ENCODE results near the gene PTPRG.

Gene PTPRG

GRCh38 chr3:61663356-61664104, 102.2 kb downstream of the PTPRG start:
- FAIRE-seq = no peak

GRCh38 chr3:61664105-61664482, 102.7 kb downstream of the PTPRG start:
- no peak for FAIRE-seq

GRCh38 chr3:61665121-61665520, 103.8 kb downstream of the PTPRG start:
- FAIRE-seq = no peak

DNA sequence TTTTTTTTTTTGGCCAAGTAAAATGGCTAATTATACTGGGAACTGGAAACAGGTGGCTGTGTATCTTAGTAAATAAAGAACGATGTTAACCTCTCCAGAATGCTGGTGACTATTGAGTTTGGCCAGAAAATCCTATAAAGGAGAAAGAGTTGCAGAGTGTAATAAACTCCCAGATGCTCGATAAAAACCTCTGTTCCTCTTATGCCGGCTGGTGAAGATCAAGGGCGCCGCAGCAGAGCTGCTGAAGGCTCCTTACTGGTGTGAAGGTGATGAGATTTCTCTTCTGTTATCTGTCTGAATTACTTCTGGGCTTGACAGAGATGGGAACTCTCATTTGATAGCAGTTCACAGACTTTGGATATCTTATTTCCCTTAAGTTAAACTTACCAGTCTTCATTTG, 104.6 kb downstream of the PTPRG start:
- no peak for FAIRE-seq

- FAIRE-seq = no peak
Observed at GRCh38 chr3:61666615-61667330, 105.4 kb downstream of the PTPRG start.

- FAIRE-seq = no peak
Observed at GRCh38 chr3:61667383-61667782, 106.0 kb downstream of the PTPRG start.

DNA sequence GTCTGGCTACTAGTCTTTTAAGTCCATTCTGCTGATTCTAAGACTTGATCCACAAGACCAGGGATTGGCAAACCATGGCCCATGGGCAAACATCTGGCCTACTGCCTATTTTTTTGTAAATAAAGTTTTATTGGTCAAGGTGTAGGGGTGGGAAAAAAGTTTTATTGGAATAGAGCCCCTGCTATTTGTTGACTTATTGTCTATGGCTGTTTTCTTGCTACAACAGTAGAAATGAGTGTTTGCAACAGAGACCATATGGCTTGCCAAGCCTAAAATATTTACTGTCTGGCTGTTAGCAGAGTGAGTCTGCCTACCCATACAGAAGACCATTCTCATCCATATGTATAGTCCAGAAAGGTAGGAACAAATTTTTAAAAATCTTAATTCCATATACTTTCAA, 106.4 kb downstream of the PTPRG start:
- no peak for FAIRE-seq

DNA sequence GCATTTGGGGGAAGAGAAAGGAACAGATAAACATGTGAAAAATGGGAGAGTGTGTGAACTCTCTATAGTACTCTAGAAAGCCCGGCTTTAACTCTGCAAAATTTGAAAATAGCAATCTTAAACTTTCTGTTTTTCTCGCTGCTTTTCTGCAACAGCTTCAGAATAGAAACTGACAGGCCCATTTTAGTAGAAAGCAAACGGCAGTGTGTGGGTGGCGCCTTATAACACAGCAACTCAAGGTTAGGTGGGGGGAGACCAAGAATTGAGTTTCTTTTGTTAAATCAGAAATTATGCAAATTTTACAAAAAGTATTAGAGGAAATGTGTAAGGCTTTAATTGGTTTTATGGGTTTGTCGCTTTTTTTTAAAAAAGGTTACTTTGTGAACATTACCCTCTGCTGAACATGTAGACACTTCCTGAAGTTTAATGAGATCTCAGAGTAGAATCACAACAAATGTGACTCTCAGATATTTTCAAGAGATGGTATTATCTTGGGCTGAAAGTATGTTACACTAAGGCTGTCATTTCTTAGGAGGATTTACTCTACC, 107.0 kb downstream of the PTPRG start:
- FAIRE-seq = no peak

DNA sequence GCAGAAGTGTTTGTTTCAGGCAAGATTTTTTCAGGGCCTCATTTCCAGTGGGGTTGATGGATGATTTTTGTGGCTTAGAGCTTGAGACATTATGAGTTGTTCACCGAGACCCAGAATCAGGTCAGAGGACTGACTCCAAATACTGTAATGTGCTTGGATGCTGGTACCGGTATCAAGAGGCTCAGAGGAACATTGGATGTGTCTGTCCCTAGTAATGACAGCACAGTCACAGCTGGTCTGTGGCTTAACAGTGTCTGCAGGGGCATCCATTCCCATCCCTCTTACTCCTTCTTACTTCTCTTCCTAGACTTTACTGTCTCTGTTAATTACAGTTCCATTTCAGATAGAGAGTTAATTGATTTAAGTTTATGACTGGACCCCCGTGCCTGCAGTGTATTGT, 107.8 kb downstream of the PTPRG start:
- FAIRE-seq = no peak

GRCh38 chr3:61669668-61670299, 108.4 kb downstream of the PTPRG start:
- FAIRE-seq = no peak

- FAIRE-seq = no peak
Observed at GRCh38 chr3:61673651-61674050, 112.3 kb downstream of the PTPRG start.

DNA sequence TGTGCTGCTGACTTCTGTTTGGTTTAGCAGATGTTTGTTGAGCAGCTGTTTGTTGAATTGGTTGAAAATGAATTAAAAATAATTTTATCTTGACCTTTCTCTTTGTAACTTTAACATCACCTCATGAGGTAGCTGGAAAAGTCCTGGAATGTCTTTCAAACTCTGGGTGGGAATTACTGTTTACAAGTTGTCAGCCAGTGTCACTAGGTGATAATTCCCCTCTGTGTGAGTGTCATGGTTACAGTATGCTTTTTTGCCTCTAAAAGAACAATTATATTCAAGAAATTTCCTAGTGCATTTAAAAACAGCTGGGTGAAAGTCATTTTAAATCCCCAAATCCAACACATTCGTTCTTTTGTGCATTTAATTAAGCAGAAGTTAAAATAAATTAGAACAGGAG, 113.2 kb downstream of the PTPRG start:
- FAIRE-seq = no peak

GRCh38 chr3:61679026-61679425, 117.7 kb downstream of the PTPRG start:
- no peak for FAIRE-seq

- no peak for FAIRE-seq
Observed at GRCh38 chr3:61680617-61681016, 119.2 kb downstream of the PTPRG start.

DNA sequence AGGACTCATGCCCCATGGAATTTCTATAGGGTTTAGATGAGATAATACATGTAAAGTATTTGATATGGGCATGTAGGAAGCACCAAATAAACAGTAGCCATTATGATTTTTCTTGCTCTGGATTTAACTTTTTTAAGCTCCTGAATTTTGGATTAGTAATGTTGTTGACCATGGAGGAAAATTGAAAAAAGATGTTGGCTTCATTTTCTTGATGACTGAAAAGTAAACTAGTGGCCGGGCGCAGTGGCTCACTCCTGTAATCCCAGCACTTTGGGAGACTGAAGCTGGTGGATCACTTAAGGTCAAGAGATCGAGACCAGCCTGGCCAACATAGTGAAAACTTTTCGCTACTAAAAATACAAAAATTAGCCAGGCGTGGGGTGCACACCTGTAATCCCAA, 120.3 kb downstream of the PTPRG start:
- no peak for FAIRE-seq

GRCh38 chr3:61682671-61683548, 121.5 kb downstream of the PTPRG start:
- no peak for FAIRE-seq

- no peak for FAIRE-seq
Observed at GRCh38 chr3:61683549-61684236, 122.3 kb downstream of the PTPRG start.

- no peak for FAIRE-seq
Observed at GRCh38 chr3:61684386-61684785, 123.0 kb downstream of the PTPRG start.

DNA sequence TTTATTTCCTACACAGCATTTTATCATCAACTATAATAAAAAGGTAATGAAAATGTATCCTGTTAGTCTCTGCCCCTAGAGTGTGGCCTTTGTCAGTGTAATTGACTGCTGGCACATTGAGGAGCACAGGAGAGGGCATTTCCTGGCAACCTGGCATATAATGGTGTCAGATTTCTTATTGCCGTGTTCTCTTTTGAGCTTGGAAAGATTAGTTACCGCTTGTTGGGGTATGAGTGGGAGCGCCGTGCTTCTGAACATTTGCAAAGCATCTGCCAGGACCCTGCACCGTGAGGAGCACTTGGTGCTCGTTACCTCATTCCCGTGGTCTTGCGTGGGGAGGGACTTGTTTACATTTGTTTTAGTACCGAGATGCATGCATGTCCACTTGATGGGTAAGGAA, 124.4 kb downstream of the PTPRG start:
- FAIRE-seq = no peak

GRCh38 chr3:61686228-61686648, 124.9 kb downstream of the PTPRG start:
- FAIRE-seq = no peak

GRCh38 chr3:61687206-61687605, 125.8 kb downstream of the PTPRG start:
- no peak for FAIRE-seq

DNA sequence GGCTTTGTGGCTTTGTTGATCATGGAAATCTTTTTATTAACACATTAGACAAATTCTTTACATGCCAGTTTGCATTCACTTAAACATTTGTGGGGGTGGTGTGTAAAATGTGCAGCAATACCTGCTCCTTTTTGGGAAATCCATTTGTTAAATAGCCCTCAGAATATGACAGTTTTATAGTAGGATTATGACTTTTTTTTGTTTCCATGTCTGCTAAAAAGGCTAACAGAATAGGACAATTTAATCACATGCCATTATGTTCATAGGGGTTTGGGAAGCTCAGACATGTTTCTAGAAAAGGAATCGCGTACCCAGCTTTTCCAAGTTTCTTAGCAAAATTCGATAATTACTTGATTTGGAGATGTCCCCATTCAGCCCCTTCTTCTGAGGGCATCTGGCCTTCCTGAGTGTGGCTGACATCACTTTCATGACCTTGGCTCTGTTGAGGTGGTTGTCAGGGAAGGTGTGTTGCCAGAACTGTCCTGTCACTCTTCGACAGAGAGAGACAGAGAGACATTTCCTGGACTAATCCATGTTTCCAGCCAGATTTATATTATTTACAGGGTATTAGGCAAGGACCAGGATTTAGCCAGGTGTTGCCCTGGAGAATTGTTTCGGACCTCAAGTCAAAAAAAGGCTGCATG, 126.4 kb downstream of the PTPRG start:
- FAIRE-seq = no peak
